Dedifferentiated amniotic fluid mesenchymal stem cell (primary cell): ENCODE results near the gene APLP2.
"Not testable (repeated sequence)": the region's sequence is repeated elsewhere in the genome, so short reads cannot be mapped to it uniquely, and the experiment has no call there.

Experiments used
- DNase-seq: peaks from one replicate; pipeline ENCODE4 v3.0.0-alpha.2; 2016; ENCODE audit errors: extremely low spot score

Gene APLP2

DNA sequence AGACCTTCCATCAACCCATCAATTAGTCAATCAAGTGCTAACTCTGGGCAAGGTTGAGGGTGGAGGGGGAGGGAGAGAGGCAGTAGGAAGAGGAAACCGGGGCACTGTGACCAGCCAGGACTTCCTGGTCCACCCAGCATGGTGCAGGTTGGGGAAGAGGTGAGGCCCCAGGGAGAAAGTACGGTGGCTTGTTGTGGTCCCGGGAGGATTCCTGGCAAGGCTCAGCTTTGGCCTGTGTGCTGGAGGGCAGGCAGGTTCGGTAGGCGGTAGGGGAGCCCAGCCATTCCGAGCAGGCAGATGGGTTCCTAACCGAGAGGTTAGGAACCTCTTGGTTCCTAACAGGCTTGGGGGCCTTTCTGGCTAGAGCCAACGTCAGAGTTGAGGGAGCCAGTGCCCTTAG lies 100.7 kb downstream of the APLP2 start:
- no peak for DNase-seq

DNA sequence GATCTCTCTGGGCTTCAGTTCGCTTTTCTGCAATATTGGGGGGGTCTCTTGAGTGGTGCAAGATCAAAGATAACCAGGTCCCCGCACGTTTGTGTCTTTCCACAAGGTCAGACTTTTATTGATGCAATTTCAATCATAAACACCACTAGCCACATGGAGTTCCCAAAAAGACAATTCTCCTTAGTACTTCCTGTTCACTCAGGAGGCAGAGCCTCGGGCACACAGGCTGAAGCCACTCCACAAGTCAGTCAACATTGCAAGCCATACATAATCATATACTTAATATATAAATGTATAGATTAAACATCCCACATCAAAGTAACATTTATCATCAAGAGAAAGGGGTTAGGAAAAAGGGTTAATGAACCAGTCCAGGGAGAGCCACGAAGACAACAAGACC lies 101.8 kb downstream of the APLP2 start:
- no peak for DNase-seq

DNA sequence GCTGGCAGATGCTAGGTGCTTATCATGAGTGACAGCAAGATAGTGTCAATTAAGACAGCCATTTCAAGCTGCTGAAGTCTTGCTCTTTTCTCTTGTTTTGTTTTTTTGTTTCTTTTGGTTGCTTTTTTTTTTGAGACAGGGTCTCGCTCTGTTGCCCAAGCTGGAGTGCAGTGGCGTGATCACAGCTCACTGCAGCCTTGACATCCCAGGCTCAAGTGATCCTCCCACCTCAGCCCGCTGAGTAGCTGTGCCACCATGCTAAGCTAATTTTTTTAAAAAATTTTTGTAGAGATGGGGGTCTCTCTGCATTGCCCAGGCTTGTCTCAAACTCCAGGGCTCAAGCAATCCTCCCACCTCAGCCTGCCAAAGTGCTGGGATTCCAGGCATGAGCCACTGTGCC lies 102.3 kb downstream of the APLP2 start:
- not testable (repeated sequence) for DNase-seq

DNA sequence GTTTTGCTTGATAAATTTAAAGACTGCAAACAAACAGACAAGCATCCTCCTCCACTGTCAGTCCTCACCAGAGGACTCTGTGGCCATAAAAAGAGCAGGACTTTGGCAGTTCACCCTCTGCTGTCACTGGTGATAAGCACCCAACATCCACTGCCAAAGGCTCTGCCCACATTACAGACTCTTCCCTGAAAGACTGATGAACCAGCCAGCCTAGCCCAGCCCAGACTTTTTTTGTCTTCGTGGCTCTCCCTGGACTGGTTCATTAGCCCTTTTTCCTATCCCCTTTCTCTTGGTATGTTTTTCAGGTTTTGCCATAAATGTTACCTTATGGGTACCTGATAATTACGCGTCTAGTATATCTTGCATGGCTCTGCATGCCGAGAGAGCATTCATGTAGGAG lies 104.9 kb downstream of the APLP2 start:
- no peak for DNase-seq

DNA sequence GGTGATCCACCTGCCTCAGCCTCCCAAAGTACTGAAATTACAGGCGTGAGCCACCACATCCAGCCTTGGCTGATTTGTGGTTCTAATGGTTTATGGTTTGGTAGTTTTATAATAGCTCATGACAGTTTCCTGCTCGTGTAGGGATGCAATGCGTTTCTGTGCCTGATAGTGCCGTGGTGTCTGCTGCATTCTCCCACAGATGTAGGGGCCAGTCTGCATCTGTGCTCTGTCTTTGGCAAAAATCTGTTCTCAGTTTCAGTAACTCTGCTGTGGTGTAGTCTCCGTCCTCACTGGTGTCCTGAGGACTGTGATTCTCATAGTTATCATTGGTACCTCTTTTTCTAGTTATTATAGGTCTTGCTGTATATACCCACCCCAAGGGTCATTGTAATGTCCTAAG lies 106.2 kb downstream of the APLP2 start:
- DNase-seq: no peak

DNA sequence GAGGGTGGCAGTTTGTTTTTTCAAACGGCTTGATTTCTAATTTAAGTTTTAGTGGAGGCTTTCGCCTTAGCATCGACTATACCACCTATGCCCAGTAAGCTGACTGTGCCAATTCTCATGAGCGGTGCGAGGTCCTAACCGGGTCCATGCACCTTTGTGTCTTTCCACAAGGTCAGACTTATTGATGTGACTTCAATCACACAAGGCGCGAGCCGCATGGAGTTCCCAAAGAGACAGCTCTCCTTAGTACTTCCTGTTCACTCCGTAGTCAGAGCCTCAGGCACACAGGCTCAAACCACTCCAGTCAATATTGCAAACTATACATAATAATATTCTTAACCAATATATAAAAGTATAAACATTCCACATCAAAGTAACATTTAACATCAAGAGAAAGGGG lies 108.1 kb downstream of the APLP2 start:
- no peak for DNase-seq

DNA sequence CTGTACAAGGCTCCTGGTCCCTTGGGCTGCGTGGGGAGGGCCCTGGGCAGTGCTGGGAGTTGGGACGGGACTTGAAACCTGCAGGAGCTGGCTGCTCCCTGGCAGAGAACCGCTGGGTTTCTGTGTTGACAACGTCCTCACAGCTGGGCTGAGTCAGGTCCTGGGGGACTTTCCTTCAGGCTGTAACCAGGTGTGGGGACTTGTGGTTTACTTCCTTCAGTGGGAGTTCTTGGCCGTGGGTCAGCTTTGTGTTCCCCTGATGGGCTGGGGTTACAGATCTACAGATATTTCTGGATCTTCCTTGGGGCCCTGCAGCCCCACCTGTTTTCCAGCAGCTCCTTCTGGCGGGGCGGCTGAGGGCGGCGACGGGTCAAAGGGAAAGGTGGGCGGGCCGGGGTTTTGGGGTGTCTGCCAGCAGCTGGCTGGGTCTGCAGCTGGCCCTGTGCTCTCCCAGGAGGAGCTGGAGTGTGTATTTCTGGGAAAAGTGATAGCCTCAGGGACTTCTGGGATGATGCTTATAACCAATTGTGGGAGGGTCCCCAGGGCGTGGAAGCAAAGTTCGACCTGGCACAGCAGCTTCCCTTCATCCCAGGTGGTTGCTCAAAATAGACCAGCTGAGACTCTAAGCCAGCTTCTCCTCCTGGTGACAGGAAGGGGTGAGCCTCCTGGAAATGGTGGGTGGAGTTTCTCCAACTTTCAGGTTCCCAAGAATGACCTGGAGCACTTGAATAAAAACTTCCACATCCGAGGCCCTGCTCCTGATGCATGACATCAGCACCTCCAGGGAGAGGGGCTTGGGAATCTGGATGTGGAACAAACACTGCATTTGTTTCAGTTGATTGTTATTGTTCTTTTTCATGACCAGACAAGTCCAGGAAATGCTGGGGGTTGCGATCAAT lies 109.0 kb downstream of the APLP2 start:
- DNase-seq: no peak

DNA sequence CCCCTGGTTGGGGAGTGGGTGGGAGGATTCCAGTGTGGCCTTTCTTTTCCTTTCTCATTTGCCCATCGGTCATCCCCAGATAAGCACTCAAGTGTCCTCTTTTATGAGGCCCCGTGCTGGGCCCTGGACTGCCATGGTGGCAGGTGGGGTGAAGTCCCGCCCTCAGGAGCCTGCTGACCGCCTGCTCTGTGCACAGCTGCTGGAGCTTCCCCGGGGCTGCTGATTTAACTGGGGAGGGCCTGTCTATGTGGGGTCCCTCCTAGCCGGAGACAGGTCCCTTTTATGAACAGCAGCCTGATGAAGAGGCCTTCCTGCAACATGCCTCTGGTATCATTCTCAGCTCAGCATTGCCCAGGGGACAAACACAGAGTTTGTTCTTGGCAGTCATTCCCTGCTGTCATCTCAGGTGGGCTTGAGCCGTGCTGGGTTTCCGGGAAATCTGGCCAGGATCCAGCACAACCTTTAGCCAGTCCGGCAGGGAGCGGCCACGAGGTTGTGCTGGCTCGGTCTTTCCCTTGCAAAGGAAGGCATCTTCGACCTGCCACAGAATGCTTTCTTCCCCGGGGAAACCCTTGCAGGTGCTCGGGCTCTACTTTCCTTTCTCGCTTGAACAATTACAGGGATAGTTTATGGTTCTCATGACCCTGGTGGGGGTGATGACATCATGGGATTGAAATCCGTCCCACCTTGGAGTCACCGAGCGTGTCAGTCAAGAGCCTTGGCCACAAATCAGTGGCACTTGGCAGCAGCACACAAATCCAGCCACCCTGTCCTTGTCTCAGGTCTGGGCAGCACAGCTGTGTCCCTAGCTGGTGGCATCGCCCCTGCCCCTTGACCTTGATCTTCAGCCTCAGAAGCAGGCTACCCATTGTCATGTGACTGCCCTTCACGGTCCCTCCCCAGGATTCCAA lies 110.0 kb downstream of the APLP2 start:
- DNase-seq: no peak

DNA sequence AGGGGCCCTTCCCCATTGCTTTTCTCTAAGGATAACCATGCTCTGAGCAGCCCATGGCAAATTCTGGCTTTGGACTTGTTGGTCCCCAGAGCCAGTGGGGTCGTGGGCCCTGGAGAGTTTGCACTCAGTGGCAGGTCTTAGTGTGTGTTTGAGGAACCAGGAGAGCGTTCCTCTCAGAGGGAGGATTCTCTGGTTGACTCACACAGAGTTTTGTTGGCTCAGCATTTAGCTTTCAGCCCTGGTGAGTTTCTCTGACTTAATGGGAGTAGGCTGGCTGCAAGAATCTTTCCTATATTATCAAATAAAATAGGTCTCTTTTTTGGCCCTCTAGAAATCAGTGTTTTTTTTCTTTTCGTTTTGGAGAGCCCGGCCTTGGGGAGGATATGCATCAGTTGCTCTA lies 110.8 kb downstream of the APLP2 start:
- DNase-seq: no peak

DNA sequence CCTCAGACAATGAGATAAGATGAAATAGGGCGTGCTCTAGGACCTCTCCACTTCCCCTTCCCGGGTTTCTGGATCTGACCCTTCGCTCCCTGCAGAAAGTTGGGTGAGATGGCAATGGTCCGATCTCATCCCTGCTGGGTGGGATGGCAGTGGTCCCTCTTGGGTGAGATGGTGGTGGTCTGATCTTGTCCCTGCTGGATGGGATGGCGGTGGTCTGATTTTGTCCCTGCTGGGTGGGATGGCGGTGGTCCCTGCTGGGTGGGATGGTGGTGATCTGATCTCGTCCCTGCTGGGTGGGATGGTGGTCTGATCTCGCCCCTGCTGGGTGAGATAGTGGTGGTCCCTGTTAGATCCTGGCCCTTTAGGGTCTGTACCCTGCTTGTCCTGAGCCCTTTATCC lies 111.2 kb downstream of the APLP2 start:
- no peak for DNase-seq

DNA sequence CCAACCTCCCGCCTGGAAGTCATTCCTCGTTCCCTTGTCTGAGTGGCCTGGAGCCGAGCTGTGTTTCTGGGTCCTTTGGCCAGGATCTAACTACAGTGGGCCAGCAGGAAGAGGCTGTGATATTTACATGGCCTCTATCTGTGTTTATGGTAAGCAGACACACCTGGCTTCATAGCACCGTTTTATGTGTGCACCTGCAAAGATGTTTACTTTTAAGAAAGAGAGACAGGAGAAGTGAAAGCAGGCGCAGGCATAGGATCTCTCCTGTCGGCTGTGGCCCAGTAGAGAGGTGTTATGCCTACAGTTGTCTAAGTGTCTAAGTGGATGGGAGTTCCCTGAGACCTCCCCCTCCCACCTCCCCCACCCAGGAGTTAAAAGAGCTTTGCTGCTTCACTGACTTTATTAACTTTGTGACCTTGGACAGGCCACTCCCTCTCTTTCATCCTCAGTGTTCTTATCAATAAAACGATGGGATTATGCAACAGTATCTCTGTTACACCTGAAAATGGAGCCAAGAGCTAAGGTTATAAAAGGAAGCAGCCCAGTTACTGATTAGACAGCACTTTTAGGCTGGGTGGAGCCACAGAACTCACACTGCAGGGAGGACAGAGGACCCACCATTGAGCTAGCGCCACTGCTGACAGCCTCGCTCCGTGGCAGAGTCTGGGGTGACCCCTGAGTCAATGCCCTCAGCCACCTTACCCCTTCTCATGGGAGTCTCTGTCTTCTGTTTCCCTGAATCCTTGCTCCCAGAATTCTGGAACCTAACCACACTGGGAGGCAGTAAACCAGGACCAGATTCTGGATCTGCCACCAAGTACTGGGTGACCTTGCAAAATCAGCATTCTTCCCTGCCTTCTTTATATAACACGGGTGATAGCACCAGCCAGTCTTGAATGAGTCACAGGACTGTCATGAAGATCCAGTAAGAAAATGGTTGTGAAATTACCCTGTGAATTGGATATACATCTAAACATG lies 111.9 kb downstream of the APLP2 start:
- peak; percentile 48 for DNase-seq

DNA sequence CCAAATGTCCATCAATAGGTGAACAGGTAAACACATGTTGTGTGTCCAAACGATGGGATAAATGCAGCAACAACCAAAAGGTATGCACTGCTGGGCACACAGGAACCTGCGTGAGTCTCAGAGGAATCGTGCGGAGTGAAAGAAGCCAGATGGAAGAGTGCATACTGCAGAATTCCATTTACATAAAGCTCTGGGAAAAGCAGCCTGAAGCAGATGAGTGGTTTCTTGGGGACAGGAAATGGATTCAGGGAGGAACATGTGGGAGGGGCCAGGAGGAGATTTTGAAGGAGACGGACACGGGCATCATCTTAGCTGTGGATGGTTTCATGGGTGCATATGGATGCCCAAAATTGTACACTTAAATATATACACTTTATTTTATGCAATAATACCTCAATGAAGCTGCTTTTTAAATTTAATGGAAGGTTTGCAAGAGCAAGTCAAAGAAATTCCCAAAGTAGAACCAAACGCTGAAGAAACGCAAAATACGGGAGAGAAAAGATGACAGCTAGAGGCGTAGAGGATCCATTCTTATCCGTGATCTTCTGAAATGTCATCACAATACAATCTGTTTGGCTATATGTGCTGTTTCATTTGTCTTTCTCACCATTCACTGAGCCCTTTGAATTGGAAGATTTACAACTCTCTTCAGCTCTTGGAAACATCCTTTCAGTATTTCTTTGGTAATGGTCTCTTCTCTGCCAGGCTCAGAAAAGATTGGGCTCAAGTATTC lies 114.3 kb downstream of the APLP2 start:
- DNase-seq: no peak

DNA sequence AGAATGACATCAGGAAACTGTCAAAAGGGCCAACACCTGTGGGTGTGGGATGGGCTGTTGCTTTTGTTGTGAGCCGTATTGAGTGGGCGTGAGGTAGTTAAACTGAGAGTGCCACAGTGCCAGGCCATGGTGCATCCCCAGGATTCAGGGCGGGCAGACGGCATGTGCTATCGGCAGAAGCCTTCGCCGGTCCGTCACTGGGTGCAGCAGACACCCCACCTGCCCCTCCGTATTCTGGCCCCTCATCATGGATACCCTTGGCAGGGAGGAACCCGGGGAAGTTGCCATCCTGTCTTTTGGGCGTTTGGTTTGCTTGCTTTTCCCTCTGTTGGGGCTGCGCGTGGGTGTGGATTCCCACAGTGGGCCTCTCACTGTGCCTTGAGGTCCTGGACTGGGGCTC lies 117.4 kb downstream of the APLP2 start:
- no peak for DNase-seq

DNA sequence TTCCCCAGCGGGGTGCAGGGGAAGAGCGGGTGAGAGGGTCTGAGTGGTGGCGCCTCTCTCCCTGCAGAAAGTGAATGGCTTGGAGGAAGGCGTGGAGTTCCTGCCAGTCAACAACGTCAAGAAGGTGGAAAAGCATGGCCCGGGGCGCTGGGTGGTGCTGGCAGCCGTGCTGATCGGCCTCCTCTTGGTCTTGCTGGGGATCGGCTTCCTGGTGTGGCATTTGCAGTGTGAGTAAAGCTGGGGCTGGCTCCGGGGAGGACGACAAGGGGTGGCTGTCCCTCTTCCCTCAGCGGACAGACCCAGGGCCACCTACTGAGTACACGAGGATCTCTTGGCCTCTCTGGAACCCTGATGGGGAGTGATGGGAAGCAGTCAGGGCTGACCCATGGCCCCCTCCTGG lies 118.4 kb downstream of the APLP2 start:
- DNase-seq: no peak

DNA sequence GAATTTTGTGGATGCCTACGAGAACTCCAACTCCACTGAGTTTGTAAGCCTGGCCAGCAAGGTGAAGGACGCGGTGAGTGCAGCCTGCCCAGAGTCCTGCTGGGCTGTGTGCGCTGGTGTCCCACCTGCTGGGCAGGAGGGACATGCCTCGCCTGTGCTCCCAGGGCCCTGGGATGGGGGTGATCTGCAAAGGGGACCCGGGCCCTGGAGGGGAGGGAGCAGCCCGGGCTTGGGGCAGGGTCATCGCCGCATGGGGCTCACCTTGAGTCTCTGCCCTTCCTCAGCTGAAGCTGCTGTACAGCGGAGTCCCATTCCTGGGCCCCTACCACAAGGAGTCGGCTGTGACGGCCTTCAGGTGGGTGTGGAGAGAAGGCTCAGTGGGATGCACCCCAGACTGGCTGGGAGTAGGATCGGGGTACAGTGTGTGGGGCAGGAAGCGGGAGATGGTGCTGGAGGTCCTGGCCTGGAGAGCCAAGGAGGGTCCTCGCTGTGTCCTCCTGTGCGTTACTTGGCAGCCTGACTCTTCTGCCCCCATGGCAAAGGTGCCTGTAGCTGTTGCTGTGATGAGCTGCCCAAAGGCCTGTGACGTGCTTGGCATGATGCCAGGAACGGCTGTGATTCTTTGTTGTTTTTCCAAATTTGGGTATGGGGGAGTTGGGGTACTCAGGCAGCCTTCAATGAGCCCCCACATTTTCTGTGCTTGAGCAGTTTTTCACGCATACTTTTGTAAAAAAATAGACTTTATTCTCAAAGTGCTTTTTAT lies 119.1 kb downstream of the APLP2 start:
- no peak for DNase-seq

DNA sequence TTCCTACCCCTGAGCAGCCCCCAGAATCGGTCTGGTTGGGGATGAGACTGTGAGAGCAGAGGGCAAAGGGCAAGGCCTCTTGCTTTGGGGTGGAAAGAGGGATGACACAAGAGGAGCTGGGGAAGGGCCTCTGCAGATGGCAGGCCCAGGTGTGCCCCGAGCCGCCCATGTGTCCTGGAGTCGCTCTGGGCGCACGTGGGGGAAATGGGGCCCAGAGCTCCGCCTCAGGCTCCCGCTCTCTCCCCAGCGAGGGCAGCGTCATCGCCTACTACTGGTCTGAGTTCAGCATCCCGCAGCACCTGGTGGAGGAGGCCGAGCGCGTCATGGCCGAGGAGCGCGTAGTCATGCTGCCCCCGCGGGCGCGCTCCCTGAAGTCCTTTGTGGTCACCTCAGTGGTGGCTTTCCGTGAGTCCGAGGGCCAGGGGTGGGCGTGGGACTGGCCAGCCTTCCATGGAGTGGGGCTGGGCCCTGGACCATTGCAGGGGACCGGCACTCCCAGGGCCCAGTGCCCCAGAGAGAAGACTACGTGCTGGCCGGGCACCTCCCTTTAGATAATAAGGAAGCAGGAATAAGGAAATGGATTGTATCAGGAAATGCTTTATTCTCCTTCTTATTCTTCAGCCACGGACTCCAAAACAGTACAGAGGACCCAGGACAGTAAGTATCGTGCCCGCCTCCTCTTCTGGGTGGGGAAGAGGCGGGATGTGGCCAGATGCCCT lies 120.0 kb downstream of the APLP2 start:
- DNase-seq: no peak

DNA sequence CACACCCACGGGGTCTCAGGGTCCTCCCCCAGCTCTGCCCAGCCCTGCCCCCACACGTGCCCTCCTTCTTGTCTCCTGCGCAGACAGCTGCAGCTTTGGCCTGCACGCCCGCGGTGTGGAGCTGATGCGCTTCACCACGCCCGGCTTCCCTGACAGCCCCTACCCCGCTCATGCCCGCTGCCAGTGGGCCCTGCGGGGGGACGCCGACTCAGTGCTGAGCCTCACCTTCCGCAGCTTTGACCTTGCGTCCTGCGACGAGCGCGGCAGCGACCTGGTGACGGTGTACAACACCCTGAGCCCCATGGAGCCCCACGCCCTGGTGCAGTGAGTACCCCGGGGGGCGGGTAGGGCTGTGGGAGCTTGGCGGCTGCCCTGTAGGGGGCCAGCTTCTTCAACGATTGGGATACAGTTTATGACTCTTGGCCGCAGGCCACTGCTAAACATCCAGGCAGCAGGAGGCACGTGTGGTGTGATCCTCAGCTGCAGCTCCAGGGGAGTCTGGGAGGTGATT lies 120.7 kb downstream of the APLP2 start:
- no peak for DNase-seq

DNA sequence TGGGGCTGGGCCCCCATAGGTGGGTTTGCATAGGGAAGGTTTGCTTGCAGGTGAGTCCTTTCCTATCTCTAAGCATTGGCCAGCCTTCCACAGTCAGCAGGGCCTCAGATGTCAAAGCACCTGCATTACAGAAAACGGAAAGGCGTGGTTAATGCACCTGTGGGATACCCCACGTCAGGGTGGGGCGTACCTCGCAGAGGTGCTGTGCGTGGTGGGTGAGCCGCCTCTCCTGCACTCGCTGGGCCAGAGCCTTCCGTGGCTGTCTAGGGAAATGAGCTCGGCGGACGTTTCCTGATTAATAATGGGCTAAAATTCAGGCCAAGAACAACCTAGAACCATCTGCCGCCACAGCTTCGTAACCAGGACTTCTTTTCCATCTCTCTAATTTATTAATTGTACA lies 122.2 kb downstream of the APLP2 start:
- DNase-seq: no peak

DNA sequence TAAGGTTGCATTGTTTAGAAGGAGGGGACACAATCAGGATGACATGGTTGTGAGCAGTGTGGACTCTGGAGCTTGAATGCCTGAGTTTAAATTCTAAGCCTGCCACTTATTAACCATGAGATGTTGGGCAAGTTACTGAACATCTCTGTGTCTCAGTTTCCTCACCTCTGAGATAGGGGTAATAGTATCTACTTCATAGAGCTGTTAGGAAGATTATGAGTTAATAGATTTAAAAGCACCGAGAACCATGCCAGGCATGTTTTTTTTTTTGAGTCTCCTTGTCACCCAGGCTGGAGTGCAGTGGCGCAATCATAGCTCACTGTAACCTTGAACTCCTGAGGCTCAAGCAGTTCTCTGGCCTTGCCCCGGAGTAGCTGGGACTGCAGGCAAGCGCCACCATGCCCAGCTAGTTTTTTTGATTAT lies 123.2 kb downstream of the APLP2 start:
- no peak for DNase-seq
